Activated naive CD8-positive, alpha-beta T cell treated with anti-CD3 and anti-CD28 coated beads, Interleukin-2, amount 10 ng/mL, durations not matched to agents 7 days and 5 days (primary cell): ENCODE measurements around the gene ENTPD8. TPM values are rescaled to one million over a fixed set of nuclear protein-coding genes. Genes with fewer than 3 reads are reported as not detected.
"Not testable (repeated sequence)": the region's sequence is repeated elsewhere in the genome, so short reads cannot be mapped to it uniquely, and the experiment has no call there.

Experiments used
- ATAC-seq: fragments of 150-1000 bp; cut with Tn5 transposase; one replicate; pipeline ENCODE4 v1.10.0; 2021; ENCODE audit warnings: low read depth, moderate library complexity
- POLR2A ChIA-PET: fragments of 350-600 bp; sonication (Branson Sonifier 250); formaldehyde crosslinking; loops from one replicate; lab custom pipeline; 2021; ENCODE audit warnings: antibody characterized with exemption; lab: Charles Lee
- DNase-seq: peaks from one replicate; pipeline ENCODE4 v3.0.0; 2021
- H3K27ac Mint-ChIP-seq: one replicate; pipeline ENCODE4 v1.8.0; 2022; ENCODE audit warnings: mild to moderate bottlenecking, mixed read lengths
- H3K27me3 Mint-ChIP-seq: one replicate; pipeline ENCODE4 v1.8.0; 2022; ENCODE audit warnings: mild to moderate bottlenecking, moderate library complexity, mixed read lengths
- H3K36me3 Mint-ChIP-seq: one replicate; pipeline ENCODE4 v1.8.0; 2021; ENCODE audit warnings: mild to moderate bottlenecking, mixed read lengths
- H3K4me1 Mint-ChIP-seq: one replicate; pipeline ENCODE4 v1.8.0; 2021; ENCODE audit warnings: mixed read lengths
- H3K4me3 Mint-ChIP-seq: one replicate; pipeline ENCODE4 v1.8.0; 2022; ENCODE audit warnings: mild to moderate bottlenecking, moderate library complexity, mixed read lengths
- H3K9me3 Mint-ChIP-seq: one replicate; pipeline ENCODE4 v1.8.0; 2021; ENCODE audit warnings: mixed read lengths
- total RNA-seq, 2 experiments: library from RNA; stranded (reverse); gene quantifications; one replicate each; pipeline ENCODE4 v1.2.3, GENCODE V29; 2021

The ENTPD8 gene
- total RNA-seq, 2 experiments from 2014 or later: not detected

GRCh38 chr9:137422604-137423513, 18.3 kb downstream of the ENTPD8 start, which contains the start of the genes EXD3 and NOXA1:
TSS of gene EXD3 (minus strand) at chr9:137423162. CDS start at chr9:137395357, 27,805 bp downstream.
TSS of gene NOXA1 (plus strand) at chr9:137423393. CDS start at chr9:137423530, 137 bp downstream.
- ATAC-seq: peak; percentile 88
- Mint-ChIP-seq H3K27me3 (peaks cover 11% of the 10 kb centered on the region), H3K4me3 (peak within 1 kb of the TSS; percentile 90), H3K4me1 (peaks cover 3% of the 10 kb centered on the region), H3K9me3 (no peaks in the 10 kb centered on the region), H3K36me3 (no peaks in the 10 kb centered on the region), H3K27ac (peak within 1 kb of the TSS; percentile 74)
- DNase-seq: peak; percentile 99
- POLR2A ChIA-PET: interaction anchor here (0.7 to 1.8 kb wide), 18 partner anchors 11 to 196 kb away, joined by 3 to 11 read pairs (median 4); partner anchors contain the start of genes EHMT1, NELFB, NRARP and NSMF

DNA sequence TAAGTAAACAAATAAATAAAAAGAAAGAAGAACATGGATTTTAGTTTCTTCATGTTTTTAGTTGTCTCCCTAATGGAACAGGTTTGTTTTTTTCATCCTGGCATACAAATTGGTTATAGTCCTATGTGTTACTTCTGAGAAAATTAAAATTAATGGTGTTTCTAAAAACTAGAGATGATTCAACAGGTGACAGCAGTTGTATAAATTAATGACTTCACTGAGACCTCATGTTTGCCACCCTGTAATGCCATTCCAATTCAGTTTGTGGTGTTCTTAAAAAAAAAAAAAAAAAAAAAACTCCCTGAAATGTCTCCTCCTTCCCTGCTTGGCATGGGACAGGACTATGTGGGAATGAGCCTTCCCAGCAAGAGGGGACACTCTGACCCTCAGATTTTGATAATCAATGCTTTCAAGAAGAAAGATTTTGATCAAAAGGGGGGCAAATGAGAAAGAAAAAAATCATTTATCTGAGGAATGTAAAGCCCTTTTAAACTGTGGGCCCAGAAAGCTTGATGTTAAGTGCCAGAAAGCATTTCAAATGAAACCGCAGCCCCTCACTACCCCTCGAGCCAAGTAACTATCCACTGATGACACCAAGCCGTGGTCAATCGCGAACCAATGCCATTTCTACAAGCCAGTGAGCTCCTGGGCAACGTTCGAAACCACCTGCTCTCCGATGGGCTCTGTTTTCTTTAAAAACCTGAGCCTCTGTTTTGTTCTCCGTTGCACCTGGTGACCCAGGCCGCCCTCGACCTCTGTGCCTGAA, 19.1 kb downstream of the ENTPD8 start:
- no peak for DNase-seq
- Mint-ChIP-seq H3K9me3 (no peaks in the 10 kb centered on the region), H3K27me3 (peaks cover 11% of the 10 kb centered on the region), H3K4me3 (peak overlapping the region; percentile 90), H3K4me1 (peaks cover 3% of the 10 kb centered on the region), H3K27ac (peak overlapping the region; percentile 74), H3K36me3 (no peaks in the 10 kb centered on the region)
- POLR2A ChIA-PET: interaction anchor here (0.9 to 1.8 kb wide), 8 partner anchors 12 to 197 kb away, joined by 3 to 11 read pairs (median 6); partner anchors contain the start of genes EHMT1, NELFB, NRARP and NSMF
- no peak for ATAC-seq

DNA sequence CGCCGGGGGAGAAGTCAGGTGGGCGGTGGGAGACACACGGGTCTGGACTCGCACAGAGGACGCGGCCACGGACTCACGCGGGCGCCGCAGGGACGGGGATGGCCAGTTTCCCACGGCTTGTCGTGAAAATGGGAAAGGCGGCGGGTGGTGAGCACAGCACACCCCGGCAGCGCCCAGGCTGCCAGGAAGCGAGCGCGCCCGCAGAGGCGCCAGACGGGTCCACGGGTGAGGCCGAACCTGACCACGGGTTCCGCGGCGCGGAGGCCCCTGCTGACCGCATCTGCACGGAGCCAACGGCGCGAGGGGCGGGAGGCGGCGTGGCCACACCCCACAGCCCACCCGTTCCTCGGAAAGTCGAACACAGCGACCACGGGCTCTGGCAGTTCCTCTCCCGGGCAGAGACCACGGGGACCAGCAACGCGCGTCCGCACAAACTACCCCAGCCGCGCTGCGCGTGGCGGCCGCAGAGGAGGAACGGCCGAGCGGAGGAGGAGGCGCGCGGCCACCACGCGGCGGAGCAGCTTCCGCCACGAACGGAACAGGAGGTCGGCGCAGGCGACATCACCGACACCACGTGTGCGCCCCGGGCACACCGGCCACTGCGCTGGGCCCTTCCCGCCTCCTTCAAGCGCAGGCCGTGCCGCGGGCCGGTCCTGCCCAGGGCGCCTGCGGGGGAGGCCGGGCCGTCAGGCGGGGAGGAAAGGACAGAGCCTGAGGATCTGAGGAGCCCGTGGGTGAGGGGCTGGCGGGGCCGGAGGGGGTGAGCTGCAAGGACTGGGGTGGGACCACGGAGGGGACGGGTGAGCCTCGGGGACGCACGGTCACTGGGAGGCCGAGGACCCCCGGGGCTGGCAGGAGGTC, 23.8 kb downstream of the ENTPD8 start:
- POLR2A ChIA-PET: no interaction called here
- ATAC-seq (peak; percentile 40), DNase-seq (peak; percentile 38)
- H3K4me3 Mint-ChIP-seq: peak overlapping the region; percentile 48
- H3K27me3 Mint-ChIP-seq: no peaks in the 10 kb centered on the region
- H3K27ac Mint-ChIP-seq: no peak overlapping the region
- peaks cover 11% of the 10 kb centered on the region for H3K4me1 Mint-ChIP-seq
- peaks cover 2% of the 10 kb centered on the region for H3K36me3 Mint-ChIP-seq
- no peaks in the 10 kb centered on the region for H3K9me3 Mint-ChIP-seq

GRCh38 chr9:137416563-137417151, 24.5 kb downstream of the ENTPD8 start:
- Mint-ChIP-seq H3K9me3 (no peaks in the 10 kb centered on the region), H3K36me3 (peaks cover 2% of the 10 kb centered on the region), H3K27ac (no peak overlapping the region), H3K4me3 (no peak overlapping the region), H3K27me3 (no peaks in the 10 kb centered on the region), H3K4me1 (peaks cover 10% of the 10 kb centered on the region)
- DNase-seq: no peak
- POLR2A ChIA-PET: no interaction called here
- ATAC-seq: no peak

DNA sequence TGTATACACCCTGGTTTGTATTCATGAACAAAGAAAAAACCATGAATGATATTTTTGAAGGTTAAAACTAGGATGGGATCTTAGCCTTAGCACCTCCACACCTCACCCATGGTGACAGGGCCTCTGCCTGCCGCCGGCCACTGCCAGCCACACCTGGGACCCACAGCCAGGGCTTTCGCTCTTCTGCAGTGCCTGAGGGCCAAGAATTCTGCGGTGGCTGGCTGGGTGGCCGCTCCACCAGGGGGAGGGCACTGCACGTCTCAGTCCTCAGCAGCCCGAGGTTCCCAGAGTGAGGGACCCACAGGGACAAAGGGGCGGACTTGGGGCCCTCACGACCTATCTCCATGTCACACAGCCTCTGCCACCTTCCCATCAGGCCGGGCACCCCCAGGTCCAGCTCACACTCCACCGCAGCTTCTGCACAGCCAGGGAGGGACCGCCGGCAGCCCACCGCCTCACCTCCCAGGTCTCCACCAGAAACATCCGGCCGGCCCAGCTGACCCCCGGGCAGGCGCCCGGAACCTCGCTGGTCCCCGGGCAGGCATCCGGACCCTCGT, 25.1 kb downstream of the ENTPD8 start:
- POLR2A ChIA-PET: no interaction called here
- Mint-ChIP-seq H3K9me3 (no peaks in the 10 kb centered on the region), H3K27ac (no peak overlapping the region), H3K4me3 (no peak overlapping the region), H3K27me3 (no peaks in the 10 kb centered on the region), H3K36me3 (peaks cover 2% of the 10 kb centered on the region), H3K4me1 (peaks cover 10% of the 10 kb centered on the region)
- DNase-seq: no peak
- no peak for ATAC-seq

- Mint-ChIP-seq H3K9me3 (no peaks in the 10 kb centered on the region), H3K4me1 (peaks cover 10% of the 10 kb centered on the region), H3K4me3 (no peak overlapping the region), H3K27ac (no peak overlapping the region), H3K36me3 (peaks cover 2% of the 10 kb centered on the region), H3K27me3 (no peaks in the 10 kb centered on the region)
- no peak for ATAC-seq
- POLR2A ChIA-PET: no interaction called here
- no peak for DNase-seq
Measured at GRCh38 chr9:137415451-137415850, 25.7 kb downstream of the ENTPD8 start.

DNA sequence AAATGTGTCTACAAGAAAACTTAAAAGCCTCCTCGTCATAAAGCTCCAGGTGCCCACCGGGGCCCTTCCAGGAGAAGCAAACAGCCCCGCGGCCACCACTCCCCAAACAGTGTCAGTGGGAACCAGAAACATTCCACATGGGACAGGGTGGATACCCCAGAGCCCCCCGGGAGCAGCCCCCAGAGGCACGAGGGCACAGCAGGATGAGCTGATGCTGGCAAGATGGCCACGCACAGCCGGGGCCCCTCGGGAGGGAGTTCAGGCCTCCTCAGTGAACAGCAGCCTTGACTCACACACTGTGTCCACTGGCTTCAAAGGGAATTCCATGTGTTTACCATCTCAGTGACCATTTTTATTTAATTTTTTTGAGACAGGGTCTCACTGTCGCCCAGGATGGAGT, 28.7 kb downstream of the ENTPD8 start:
- Mint-ChIP-seq H3K4me1 (peaks cover 11% of the 10 kb centered on the region), H3K36me3 (peaks cover 2% of the 10 kb centered on the region), H3K9me3 (no peaks in the 10 kb centered on the region), H3K27me3 (no peaks in the 10 kb centered on the region), H3K27ac (no peak overlapping the region), H3K4me3 (no peak overlapping the region)
- POLR2A ChIA-PET: interaction anchor here (0.9 to 1.8 kb wide), 3 partner anchors 11 to 111 kb away, joined by 3 to 6 read pairs (median 3); partner anchors contain the start of genes EXD3, NOXA1, NRARP and NSMF
- ATAC-seq: no peak
- no peak for DNase-seq

GRCh38 chr9:137411645-137412380, 29.3 kb downstream of the ENTPD8 start:
- Mint-ChIP-seq H3K27me3 (no peaks in the 10 kb centered on the region), H3K27ac (no peak overlapping the region), H3K4me1 (peaks cover 11% of the 10 kb centered on the region), H3K36me3 (peaks cover 2% of the 10 kb centered on the region), H3K4me3 (peak overlapping the region; percentile 45), H3K9me3 (no peaks in the 10 kb centered on the region)
- DNase-seq: peak; percentile 60
- peak; percentile 19 for ATAC-seq
- POLR2A ChIA-PET: interaction anchor here (0.9 to 1.8 kb wide), 2 partner anchors 11 to 110 kb away, joined by 3 to 6 read pairs; partner anchors contain the start of genes EXD3, NOXA1 and NRARP

DNA sequence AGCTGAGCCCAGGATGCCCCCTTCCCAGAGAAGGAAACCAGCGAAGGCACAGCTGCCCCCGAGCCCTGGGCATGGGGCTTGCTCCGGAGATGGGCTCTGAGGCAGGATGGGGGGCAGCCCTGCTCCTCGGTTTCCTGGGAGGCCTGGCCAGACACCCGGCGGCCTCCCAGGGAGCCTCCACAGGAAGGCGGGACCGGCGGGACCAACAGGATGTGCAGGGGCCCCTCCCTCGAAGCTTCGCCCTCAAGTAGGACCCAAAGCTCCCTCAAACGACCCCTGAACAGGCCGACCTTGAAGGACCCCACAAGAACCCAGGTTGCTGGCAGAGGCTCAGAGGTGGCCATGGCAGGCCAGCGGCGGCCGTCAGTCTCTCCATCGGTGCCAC, 29.9 kb downstream of the ENTPD8 start:
- POLR2A ChIA-PET: interaction anchor here (0.5 kb wide), 1 partner anchor 150 kb away, joined by 5 read pairs; no protein-coding TSS in a partner anchor
- Mint-ChIP-seq H3K36me3 (peaks cover 2% of the 10 kb centered on the region), H3K4me3 (peak overlapping the region; percentile 45), H3K27ac (no peak overlapping the region), H3K9me3 (no peaks in the 10 kb centered on the region), H3K4me1 (peaks cover 11% of the 10 kb centered on the region), H3K27me3 (no peaks in the 10 kb centered on the region)
- ATAC-seq (no peak), DNase-seq (no peak)

DNA sequence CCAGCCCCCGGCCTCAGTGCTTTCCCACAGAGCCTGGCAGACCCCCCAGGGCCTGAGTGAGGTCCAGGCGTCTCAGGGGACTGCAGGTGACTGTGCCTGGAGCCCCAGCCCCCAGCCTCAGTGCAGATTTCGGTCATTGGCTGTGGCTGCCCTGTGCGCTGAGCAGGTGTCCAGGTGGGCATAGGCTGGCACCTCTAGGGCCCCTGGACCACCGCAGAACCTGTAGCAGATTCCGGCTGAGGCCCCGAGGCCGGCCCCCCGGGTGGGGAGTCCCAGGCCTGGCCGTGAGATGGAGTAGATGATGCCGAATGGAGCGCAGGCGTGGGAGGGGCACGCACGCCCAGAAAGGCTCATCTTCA, 30.3 kb downstream of the ENTPD8 start:
- ATAC-seq (no peak), DNase-seq (no peak)
- Mint-ChIP-seq H3K27ac (no peak overlapping the region), H3K9me3 (no peaks in the 10 kb centered on the region), H3K4me1 (peaks cover 11% of the 10 kb centered on the region), H3K4me3 (no peak overlapping the region), H3K36me3 (peaks cover 2% of the 10 kb centered on the region), H3K27me3 (peaks cover 3% of the 10 kb centered on the region)
- POLR2A ChIA-PET: interaction anchor here (0.5 kb wide), 1 partner anchor 150 kb away, joined by 5 read pairs; no protein-coding TSS in a partner anchor

DNA sequence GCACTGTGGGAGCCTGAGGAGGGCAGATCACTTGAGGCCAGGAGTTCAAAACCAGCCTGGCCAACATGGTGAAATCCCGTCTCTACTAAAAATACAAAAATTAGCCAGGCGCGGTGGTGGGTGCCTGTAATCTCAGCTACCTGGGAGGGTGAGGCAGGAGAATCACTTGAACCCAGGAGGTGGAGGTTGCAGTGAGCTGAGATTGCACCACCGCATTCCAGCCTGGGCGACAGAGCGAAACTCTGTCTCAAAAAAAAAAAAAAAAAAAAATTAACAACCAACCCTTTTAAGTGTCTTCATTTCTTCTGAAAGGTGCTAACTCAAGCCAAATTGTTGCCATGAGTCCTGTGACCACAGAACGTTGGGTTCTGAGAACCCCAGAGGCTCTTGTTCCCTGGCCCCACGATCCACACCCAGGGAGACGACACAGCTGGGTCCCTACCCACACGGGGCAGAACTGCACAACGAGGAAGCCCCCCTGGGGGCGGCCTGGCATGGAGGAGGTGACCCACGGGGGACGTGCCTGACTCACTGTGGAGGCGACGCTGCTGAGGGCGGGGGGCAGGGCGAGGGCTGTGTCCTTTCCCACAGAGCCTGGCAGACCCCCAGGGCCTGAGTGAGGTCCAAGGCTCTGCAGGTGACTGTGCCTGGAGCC, 30.8 kb downstream of the ENTPD8 start:
- H3K27me3 Mint-ChIP-seq, H3K36me3 Mint-ChIP-seq, H3K27ac Mint-ChIP-seq, ATAC-seq, DNase-seq, H3K9me3 Mint-ChIP-seq, H3K4me3 Mint-ChIP-seq: not testable (repeated sequence)
- peaks cover 11% of the 10 kb centered on the region for H3K4me1 Mint-ChIP-seq
- POLR2A ChIA-PET: interaction anchor here (0.9 kb wide), 1 partner anchor 12 kb away, joined by 5 read pairs; the partner anchor contains the start of genes EXD3 and NOXA1
